Measurements from ENCODE around the gene AMPD2. TPM values are rescaled to one million over a fixed set of nuclear protein-coding genes. Genes with fewer than 3 reads are reported as not detected.
A peak's percentile ranks its signal among the peaks of the same experiment; 100 is the strongest.

AMPD2 gene
- total RNA-seq (2014; rRNA removed; shearing (Covaris generic)) (79.3 and 87.9 TPM in 2 replicates), polyA plus RNA-seq (2016; fragmentation: Nextera tagmentation; extraction: Ambion mirVana) (61.1 and 61.3 TPM in 2 replicates)

GRCh38 chr1:109619576-109620400 is at the start of gene AMPD2, which contains the start of gene GNAT2:
AMPD2 (plus strand) TSS chr1:109619837; CDS start chr1:109621176, 1,339 bp downstream.
GNAT2 (minus strand) TSS chr1:109619616; CDS start chr1:109612870, 6,746 bp downstream.
- Histone ChIP-seq H3K9me2 (ENCODE audit: insufficient read depth) (no peaks in the 10 kb centered on the region), H3K4me1 (ENCODE audit: insufficient read depth) (peaks cover 61% of the 10 kb centered on the region), H3K36me3 (ENCODE audit: low read depth) (no peaks in the 10 kb centered on the region), H2AFZ (peak within 1 kb of the TSS; percentile 69), H3K4me3 (peak within 1 kb of the TSS; percentile 92), H3K27ac (peak within 1 kb of the TSS; percentile 99), H3K4me2 (ENCODE audit: unreplicated experiment) (peak within 1 kb of the TSS; percentile 95), H3K9ac (peak within 1 kb of the TSS; percentile 100), H3F3A (ENCODE audit: insufficient read depth) (peaks cover 36% of the 10 kb centered on the region), H3K27me3 (replicated peaks; ENCODE audit: insufficient read depth) (no peaks in the 10 kb centered on the region), H3K9me3 (ENCODE audit: low read depth) (no peaks in the 10 kb centered on the region), H4K20me1 (ENCODE audit: insufficient read depth) (no peaks in the 10 kb centered on the region; the same call in 1 of the 2 replicates), H3K79me2 (ENCODE audit: insufficient read depth) (peaks cover 51% of the 10 kb centered on the region)
- TF ChIP-seq EZH2phosphoT487 (IDR thresholded peaks at IDR 0.05; ENCODE audit: insufficient read depth, low read depth) = no peak
- TF ChIP-seq EZH2 (IDR thresholded peaks at IDR 0.05; ENCODE audit: insufficient read depth, poor library complexity, severe bottlenecking) = no peak
- peak; percentile 94 for DNase-seq
- WGBS, 2 experiments (ENCODE audit: low coverage in 1 of 2, low lambda C conversion rate in 2 of 2, missing lambda C conversion rate in 2 of 2) = 1 to 2% methylated on average over 42 to 45 of the region's 47 CpGs
- in situ Hi-C loops (cut with MboI) = no loop called here

DNA sequence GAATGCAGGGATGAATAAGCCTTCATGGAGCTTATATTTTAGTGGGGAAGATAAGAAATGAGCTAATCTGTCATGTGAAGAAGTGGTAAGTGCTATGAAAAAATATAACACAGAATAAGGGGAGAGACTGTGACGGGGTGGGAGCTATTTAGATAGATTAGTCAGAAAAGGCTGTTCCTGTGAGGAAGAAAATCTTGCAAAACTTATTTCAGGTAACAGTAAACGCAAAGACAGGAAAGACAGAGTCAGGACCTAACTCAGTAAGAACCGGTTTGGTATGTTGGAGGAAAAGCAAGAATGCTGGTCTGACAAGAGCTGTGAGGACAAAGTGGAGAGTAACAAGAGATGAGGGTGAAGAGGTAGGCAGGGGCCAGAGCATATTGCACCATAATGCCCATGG is 49.2 kb upstream of the AMPD2 start:
- Histone ChIP-seq H3F3A (ENCODE audit: insufficient read depth) (no peaks in the 10 kb centered on the region), H2AFZ (no peak overlapping the region), H3K9me2 (ENCODE audit: insufficient read depth) (no peaks in the 10 kb centered on the region), H3K79me2 (ENCODE audit: insufficient read depth) (peaks cover 100% of the 10 kb centered on the region), H3K4me1 (ENCODE audit: insufficient read depth) (peaks cover 11% of the 10 kb centered on the region; the same call in 1 of the 2 replicates), H3K27ac (peak overlapping the region; percentile 31), H3K9me3 (ENCODE audit: low read depth) (no peaks in the 10 kb centered on the region), H3K27me3 (replicated peaks; ENCODE audit: insufficient read depth) (no peaks in the 10 kb centered on the region), H3K4me3 (no peak overlapping the region), H4K20me1 (ENCODE audit: insufficient read depth) (peaks cover 35% of the 10 kb centered on the region; the same call in 1 of the 2 replicates), H3K36me3 (ENCODE audit: low read depth) (peaks cover 6% of the 10 kb centered on the region; the same call in 1 of the 2 replicates), H3K4me2 (ENCODE audit: unreplicated experiment) (peak overlapping the region; percentile 27), H3K9ac (no peak overlapping the region)
- peak; percentile 37 for DNase-seq
- WGBS, 2 experiments (ENCODE audit: low coverage in 1 of 2, low lambda C conversion rate in 2 of 2, missing lambda C conversion rate in 2 of 2) = 61 to 63% methylated on average over 3 of the region's 3 CpGs
- no peak for TF ChIP-seq EZH2 (IDR thresholded peaks at IDR 0.05; ENCODE audit: insufficient read depth, poor library complexity, severe bottlenecking)
- TF ChIP-seq EZH2phosphoT487 (IDR thresholded peaks at IDR 0.05; ENCODE audit: insufficient read depth, low read depth) = no peak
- in situ Hi-C loops (cut with MboI) = no loop called here

- peaks cover 30% of the 10 kb centered on the region; the same call in 1 of the 2 replicates for H4K20me1 ChIP-seq (ENCODE audit: insufficient read depth)
- peaks cover 15% of the 10 kb centered on the region for H3K4me1 ChIP-seq (ENCODE audit: insufficient read depth)
- in situ Hi-C loops (cut with MboI) = no loop called here
- no peak overlapping the region for H3K4me2 ChIP-seq (ENCODE audit: unreplicated experiment)
- H3K79me2 ChIP-seq (ENCODE audit: insufficient read depth) = peaks cover 100% of the 10 kb centered on the region
- H3K27ac ChIP-seq = no peak overlapping the region
- peaks cover 9% of the 10 kb centered on the region; the same call in 1 of the 2 replicates for H3K36me3 ChIP-seq (ENCODE audit: low read depth)
- peaks cover 3% of the 10 kb centered on the region; the same call in 1 of the 2 replicates for H3F3A ChIP-seq (ENCODE audit: insufficient read depth)
- no peak overlapping the region for H3K9ac ChIP-seq
- H3K9me3 ChIP-seq (ENCODE audit: low read depth) = no peaks in the 10 kb centered on the region
- no peaks in the 10 kb centered on the region for H3K9me2 ChIP-seq (ENCODE audit: insufficient read depth)
- WGBS, 2 experiments (ENCODE audit: low coverage in 1 of 2, low lambda C conversion rate in 2 of 2, missing lambda C conversion rate in 2 of 2) = 95% methylated on average over 2 of the region's 2 CpGs
- H2AFZ ChIP-seq = no peak overlapping the region
- no peak for DNase-seq
- no peak overlapping the region for H3K4me3 ChIP-seq
- H3K27me3 ChIP-seq (replicated peaks; ENCODE audit: insufficient read depth) = no peaks in the 10 kb centered on the region
- no peak for TF ChIP-seq EZH2 (IDR thresholded peaks at IDR 0.05; ENCODE audit: insufficient read depth, poor library complexity, severe bottlenecking)
- no peak for TF ChIP-seq EZH2phosphoT487 (IDR thresholded peaks at IDR 0.05; ENCODE audit: insufficient read depth, low read depth)
Measured at GRCh38 chr1:109573785-109574184, 45.9 kb upstream of the AMPD2 start.

DNA sequence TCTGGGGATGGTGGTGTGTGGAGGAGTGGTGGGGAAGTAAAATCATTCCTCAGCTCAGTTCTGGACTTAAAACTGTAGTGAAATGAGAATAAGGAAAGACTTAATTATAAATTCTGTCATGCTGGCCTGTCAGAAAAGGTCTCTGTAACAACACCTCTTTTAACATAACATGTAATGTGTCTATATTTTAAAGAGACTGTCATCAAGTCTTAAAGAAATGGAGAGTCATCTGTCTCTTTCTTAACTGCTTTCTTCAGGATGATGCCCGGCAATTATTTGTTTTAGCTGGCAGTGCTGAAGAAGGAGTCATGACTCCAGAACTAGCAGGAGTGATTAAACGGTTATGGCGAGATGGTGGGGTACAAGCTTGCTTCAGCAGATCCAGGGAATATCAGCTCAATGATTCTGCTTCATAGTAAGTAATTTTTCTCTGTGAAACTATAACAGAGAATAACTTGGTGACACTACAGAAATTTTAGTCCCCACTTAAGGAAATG is 40.6 kb upstream of the AMPD2 start:
- Histone ChIP-seq H3K27ac (peak overlapping the region; percentile 51), H3K36me3 (ENCODE audit: low read depth) (peaks cover 42% of the 10 kb centered on the region), H3K79me2 (ENCODE audit: insufficient read depth) (peaks cover 100% of the 10 kb centered on the region)

More for the DNA sequence above, 40.6 kb upstream of the AMPD2 start:
- TF ChIP-seq EZH2 (IDR thresholded peaks at IDR 0.05; ENCODE audit: insufficient read depth, poor library complexity, severe bottlenecking) = no peak
- no peak for TF ChIP-seq EZH2phosphoT487 (IDR thresholded peaks at IDR 0.05; ENCODE audit: insufficient read depth, low read depth)
- Histone ChIP-seq H4K20me1 (ENCODE audit: insufficient read depth) (peaks cover 1% of the 10 kb centered on the region; the same call in 1 of the 2 replicates), H3K27me3 (replicated peaks; ENCODE audit: insufficient read depth) (no peaks in the 10 kb centered on the region), H2AFZ (no peak overlapping the region), H3F3A (ENCODE audit: insufficient read depth) (peaks cover 6% of the 10 kb centered on the region; the same call in 1 of the 2 replicates), H3K9ac (peak overlapping the region; percentile 26; the same call in 1 of the 2 replicates), H3K4me2 (ENCODE audit: unreplicated experiment) (no peak overlapping the region), H3K9me3 (ENCODE audit: low read depth) (no peaks in the 10 kb centered on the region), H3K9me2 (ENCODE audit: insufficient read depth) (no peaks in the 10 kb centered on the region), H3K4me3 (no peak overlapping the region), H3K4me1 (ENCODE audit: insufficient read depth) (peaks cover 7% of the 10 kb centered on the region; the same call in 1 of the 2 replicates)
- in situ Hi-C loops (cut with MboI) = no loop called here
- peak; percentile 62 for DNase-seq
- 42 to 44% methylated on average over 3 of the region's 3 CpGs for WGBS, 2 experiments (ENCODE audit: low coverage in 1 of 2, low lambda C conversion rate in 2 of 2, missing lambda C conversion rate in 2 of 2)
